ENCODE measurements around the gene PEA15. TPM values are rescaled to one million over a fixed set of nuclear protein-coding genes. Genes with fewer than 3 reads are reported as not detected.

PEA15 gene
- total and polyA plus RNA-seq, 2 of the 8 experiments (the other 6 are each of a cell fraction or from before 2014, with no cell fraction given), result 71.3 to 75.1 TPM

- ChIA-PET CTCF (ENCODE audit: partially characterized antibody) (interaction anchor here (1.0 to 5.8 kb wide), 8 partner anchors 12 to 132 kb away, joined by 3 to 40 read pairs (median 4); partner anchors contain the start of gene CASQ1), POLR2A (ENCODE audit: partially characterized antibody) (interaction anchor here (1.6 kb wide), 1 partner anchor 15 kb away, joined by 3 read pairs; no protein-coding TSS in a partner anchor)
- no peak overlapping the region for H4K91ac ChIP-seq (replicated peaks; ENCODE audit: insufficient read length, low read length)
- H3K27me3 ChIP-seq (replicated peaks in 1 of 4; ENCODE audit: control insufficient read depth in 3 of 4, extremely low read depth in 1 of 4, insufficient read depth in 3 of 4, low read length in 3 of 4), result no peaks in the 10 kb centered on the region
- H3K79me2 ChIP-seq (ENCODE audit: control insufficient read depth in 1 of 2, insufficient read depth in 2 of 2, low read length in 2 of 2), result no peaks in the 10 kb centered on the region
- H3K9ac ChIP-seq (replicated peaks in 1 of 4; ENCODE audit: extremely low read depth in 1 of 4, low read depth in 3 of 4, low read length in 3 of 4), result no peak overlapping the region
- no peak overlapping the region for H3K23ac ChIP-seq (ENCODE audit: insufficient read length)
- H2BK120ac ChIP-seq (replicated peaks; ENCODE audit: low read depth, low read length), result no peak overlapping the region
- H4K20me1 ChIP-seq (replicated peaks in 1 of 2; ENCODE audit: control insufficient read depth in 1 of 2, insufficient read depth in 2 of 2, low read length in 2 of 2), result no peaks in the 10 kb centered on the region
- TF ChIP-seq POU5F1 (IDR thresholded peaks at IDR 0.05; ENCODE audit: low read depth, low read length) (no peak), CREB1 (IDR thresholded peaks at IDR 0.05) (no peak), POLR2A (IDR thresholded peaks at IDR 0.05; ENCODE audit: control extremely low read depth in 1 of 2, low read depth in 2 of 2, low read length in 2 of 2) (no peak), TAF7 (optimal IDR thresholded peaks at IDR 0.05; ENCODE audit: borderline replicate concordance, low read depth, low read length) (no peak), HDAC6 (IDR thresholded peaks at IDR 0.05; ENCODE audit: low read depth, low read length) (no peak), ZNF274 (IDR thresholded peaks at IDR 0.05; ENCODE audit: borderline replicate concordance, extremely low read depth, low read length) (no peak), TCF12 (IDR thresholded peaks at IDR 0.05; ENCODE audit: low read depth, low read length) (no peak), E2F6 (IDR thresholded peaks at IDR 0.05) (no peak), CTBP2 (IDR thresholded peaks at IDR 0.05; ENCODE audit: borderline replicate concordance, insufficient read depth, insufficient read length, low read length) (no peak), RAD21 (IDR thresholded peaks at IDR 0.05 in 1 of 2, conservative IDR thresholded peaks at IDR 0.05 in 1 of 2; ENCODE audit: low read depth in 2 of 2, low read length in 2 of 2) (no peak), KDM5A (IDR thresholded peaks at IDR 0.05; ENCODE audit: low read length) (no peak), MAFK (IDR thresholded peaks at IDR 0.05; ENCODE audit: low read depth, low read length) (no peak), TBP (IDR thresholded peaks at IDR 0.05; ENCODE audit: low read depth, low read length) (no peak)
- H3K36me3 ChIP-seq (ENCODE audit: control insufficient read depth in 2 of 4, insufficient read depth in 4 of 4, low read length in 3 of 4), result no peaks in the 10 kb centered on the region
- no peak overlapping the region for H2AFZ ChIP-seq (ENCODE audit: low read length)
- no peak overlapping the region for H2BK20ac ChIP-seq (ENCODE audit: low read length)
- DNase-seq (ENCODE audit: low read depth in 1 of 2, low spot score in 2 of 2) (no peak), FAIRE-seq (no peak)
- no peak overlapping the region for H3K18ac ChIP-seq (ENCODE audit: extremely low read depth, low read length)
- no peaks in the 10 kb centered on the region for H3K79me1 ChIP-seq (ENCODE audit: low read depth, low read length)
- no peak overlapping the region for H3K4me2 ChIP-seq (ENCODE audit: insufficient read depth in 1 of 2, low read depth in 2 of 2, low read length in 2 of 2)
- H3K27ac ChIP-seq (ENCODE audit: low read depth, low read length), result no peak overlapping the region
- no peak overlapping the region for H2BK12ac ChIP-seq (ENCODE audit: low read depth, low read length)
- peak overlapping the region; percentile 76; the same call in 1 of the 2 replicates for H2BK15ac ChIP-seq (ENCODE audit: low read length)
- H3K4me3 ChIP-seq (ENCODE audit: extremely low read depth in 1 of 4, insufficient read depth in 2 of 4, low read depth in 3 of 4, low read length in 4 of 4), result no peak overlapping the region
- peaks cover 0 to 6% (median 0%) of the 10 kb centered on the region in 4 experiments; a peak in 2 of 7 replicates for H3K4me1 ChIP-seq (replicated peaks in 1 of 4; ENCODE audit: control insufficient read depth in 3 of 4, insufficient read depth in 4 of 4, low read length in 3 of 4)
- no peak overlapping the region for H2AK5ac ChIP-seq (ENCODE audit: low read depth, low read length)
- no peaks in the 10 kb centered on the region; the same call in 1 of the 2 replicates for H3K23me2 ChIP-seq (ENCODE audit: low read depth, low read length)
- peak overlapping the region; percentile 19 for H3K4ac ChIP-seq (replicated peaks; ENCODE audit: insufficient read length, low read depth, low read length)
- no peak overlapping the region for H4K5ac ChIP-seq (ENCODE audit: insufficient read length, low read depth, low read length)
- H3K56ac ChIP-seq (replicated peaks; ENCODE audit: insufficient read length, low read depth, low read length), result no peak overlapping the region
- no peak overlapping the region for H3K14ac ChIP-seq (ENCODE audit: insufficient read length)
- H2BK5ac ChIP-seq (ENCODE audit: low read depth, low read length), result no peak overlapping the region
- H3K9me3 ChIP-seq (ENCODE audit: insufficient read depth in 2 of 2, low read depth in 1 of 2, low read length in 1 of 2), result no peaks in the 10 kb centered on the region
- WGBS, 2 experiments (ENCODE audit: extremely low coverage in 1 of 2, insufficient coverage in 1 of 2, insufficient read length in 1 of 2, insufficient replicate concordance in 2 of 2, low coverage in 1 of 2, low lambda C conversion rate in 2 of 2, missing lambda C conversion rate in 1 of 2), result 95% methylated on average over 2 of the region's 2 CpGs; no CpG with 5 or more reads in 1 of the 2 experiments
- no peak overlapping the region for H4K8ac ChIP-seq (ENCODE audit: extremely low read depth, insufficient read depth, low read length)
These were observed 26.5 kb upstream of the PEA15 start for GRCh38 chr1:160178731-160179130.
